IMR-90 (cell line): ENCODE data around the gene BCCIP. TPM values are rescaled to one million over a fixed set of nuclear protein-coding genes. Genes with fewer than 3 reads are reported as not detected.

ENCODE experiments used
- ATAC-seq: fragments of 200-7000 bp; cut with Tn5 transposase; 2 replicates; pipeline ENCODE4 v1.9.1; 2020; ENCODE audit warnings: low read depth, mild to moderate bottlenecking, moderate library complexity
- BruUV-seq: library from RNA; stranded (reverse); fragments of 400-500 nt; replicated peaks from 2 replicates; lab custom pipeline; 2021; lab: Mats Ljungman, UMichigan
- CTCF ChIA-PET: fragments of 300-600 bp; formaldehyde crosslinking; extraction: SDS; loops from one replicate; lab custom pipeline; 2021; ENCODE audit warnings: antibody characterized with exemption; lab: Yijun Ruan, JAX
- POLR2A ChIA-PET: fragments of 300-600 bp; sonication (Branson Sonifier 250); formaldehyde crosslinking; loops from one replicate; lab custom pipeline; 2022; ENCODE audit warnings: antibody characterized with exemption; ENCODE audit not compliant: unreplicated experiment; lab: Charles Lee
- DNase-seq: peaks from one replicate; pipeline ENCODE4 v3.0.0; 2013
- H2AFZ ChIP-seq: replicated peaks from 2 replicates; pipeline ENCODE3; 2013; ENCODE audit warnings: low read length, mild to moderate bottlenecking; ENCODE audit not compliant: poor library complexity
- H2AK5ac ChIP-seq: 2 replicates; pipeline ENCODE4 v1.6.1; 2013; ENCODE audit warnings: low read depth, low read length, inconsistent platforms
- H2AK9ac ChIP-seq: replicated peaks from 2 replicates; pipeline ENCODE3; 2013; ENCODE audit warnings: mild to moderate bottlenecking, low read depth, low read length, moderate library complexity; ENCODE audit not compliant: poor library complexity
- H2BK120ac ChIP-seq: 2 replicates; pipeline ENCODE4 v1.6.1; 2013; ENCODE audit warnings: low read depth, low read length, inconsistent platforms
- H2BK15ac ChIP-seq: 3 replicates; pipeline ENCODE4 v1.6.1; 2013; ENCODE audit warnings: low read depth, low read length, inconsistent platforms
- H2BK20ac ChIP-seq: 2 replicates; pipeline ENCODE4 v1.6.1; 2013; ENCODE audit warnings: low read depth, mild to moderate bottlenecking, inconsistent platforms, low read length, moderate library complexity
- H2BK5ac ChIP-seq: 2 replicates; pipeline ENCODE4 v1.6.1; 2013; ENCODE audit warnings: mild to moderate bottlenecking, low read depth, low read length, inconsistent platforms; ENCODE audit not compliant: poor library complexity, severe bottlenecking
- H3K14ac ChIP-seq: replicated peaks from 2 replicates; pipeline ENCODE4 v1.6.1; 2013; ENCODE audit warnings: low read depth, low read length, inconsistent platforms
- H3K18ac ChIP-seq: 2 replicates; pipeline ENCODE4 v1.6.1; 2013; ENCODE audit warnings: low read depth, low read length, control low read depth
- H3K23ac ChIP-seq: 2 replicates; pipeline ENCODE4 v1.6.1; 2013; ENCODE audit warnings: low read depth, low read length, inconsistent platforms
- H3K27ac ChIP-seq: 2 replicates; pipeline ENCODE4 v1.5.1; 2013; ENCODE audit warnings: mild to moderate bottlenecking, control low read depth, low read length; ENCODE audit not compliant: insufficient read depth
- H3K27me3 ChIP-seq: 2 replicates; pipeline ENCODE4 v1.6.1; 2013; ENCODE audit warnings: low read length; ENCODE audit not compliant: control insufficient read depth, insufficient read depth
- H3K36me3 ChIP-seq: 2 replicates; pipeline ENCODE4 v1.6.1; 2013; ENCODE audit warnings: low read length, mixed read lengths; ENCODE audit not compliant: control insufficient read depth, insufficient read depth
- H3K4ac ChIP-seq: 2 replicates; pipeline ENCODE4 v1.6.1; 2013; ENCODE audit warnings: low read depth, low read length, inconsistent platforms
- H3K4me1 ChIP-seq: 2 replicates; pipeline ENCODE4 v1.6.1; 2013; ENCODE audit warnings: low read length, mixed read lengths; ENCODE audit not compliant: control insufficient read depth, insufficient read depth
- H3K4me2 ChIP-seq: 2 replicates; pipeline ENCODE4 v1.6.1; 2013; ENCODE audit warnings: low read depth, mild to moderate bottlenecking, control low read depth, low read length, moderate library complexity
- H3K4me3 ChIP-seq: 2 replicates; pipeline ENCODE4 v1.5.1; 2013; ENCODE audit warnings: low read depth, mild to moderate bottlenecking, control low read depth, low read length, moderate library complexity; ENCODE audit not compliant: insufficient read depth
- H3K56ac ChIP-seq: 2 replicates; pipeline ENCODE4 v1.6.1; 2013; ENCODE audit warnings: low read length, inconsistent platforms; ENCODE audit not compliant: insufficient read depth; ENCODE audit errors: extremely low read depth
- H3K79me1 ChIP-seq, 2 experiments: 2 replicates each; pipeline ENCODE4 v1.6.1; 2013; ENCODE audit warnings: low read length in 2 of 2, inconsistent platforms in 1 of 2, low read depth in 1 of 2
- H3K9ac ChIP-seq: 2 replicates; pipeline ENCODE4 v1.6.1; 2013; ENCODE audit warnings: low read depth, low read length, control low read depth
- H3K9me1 ChIP-seq: 2 replicates; pipeline ENCODE4 v1.6.1; 2013; ENCODE audit warnings: low read length, inconsistent platforms; ENCODE audit not compliant: insufficient read depth
- H3K9me3 ChIP-seq: 2 replicates; pipeline ENCODE4 v1.6.1; 2013; ENCODE audit warnings: low read length; ENCODE audit not compliant: control insufficient read depth, insufficient read depth
- H4K20me1 ChIP-seq: 2 replicates; pipeline ENCODE4 v1.6.1; 2013; ENCODE audit warnings: low read length, inconsistent platforms; ENCODE audit not compliant: insufficient read depth
- H4K5ac ChIP-seq: 2 replicates; pipeline ENCODE4 v1.6.1; 2013; ENCODE audit warnings: mild to moderate bottlenecking, low read depth, low read length, control low read depth
- H4K8ac ChIP-seq, 2 experiments: 2 replicates each; pipeline ENCODE4 v1.6.1; 2013; ENCODE audit warnings: low read depth in 2 of 2, low read length in 2 of 2, control low read depth in 1 of 2, inconsistent platforms in 1 of 2
- H4K91ac ChIP-seq: 2 replicates; pipeline ENCODE4 v1.6.1; 2013; ENCODE audit warnings: low read depth, low read length, inconsistent platforms; ENCODE audit not compliant: insufficient read depth
- BHLHE40 ChIP-seq: fragments of 150-350 bp; IDR thresholded peaks from 2 replicates; pipeline ENCODE4 v1.6.1; 2016; ENCODE audit warnings: mild to moderate bottlenecking, low read depth, low read length
- FOS ChIP-seq: fragments of 150-350 bp; IDR thresholded peaks from 2 replicates; pipeline ENCODE4 v1.6.1; 2016; ENCODE audit warnings: low read depth, low read length
- POLR2A ChIP-seq: IDR thresholded peaks from 2 replicates; pipeline ENCODE4 v1.6.1; 2012; ENCODE audit warnings: mild to moderate bottlenecking, low read depth, low read length
- SMC3 ChIP-seq: fragments of 150-350 bp; IDR thresholded peaks from 2 replicates; pipeline ENCODE4 v1.6.1; 2016; ENCODE audit warnings: low read depth, mild to moderate bottlenecking, antibody characterized with exemption, low read length, moderate library complexity
- WGBS, 2 experiments: methylation state at CpG; one replicate each; pipeline versions ENCODE4 v1.1.5 to v1.1.7; 2013; ENCODE audit warnings: missing lambda C conversion rate in 2 of 2; ENCODE audit not compliant: insufficient read length in 1 of 2; ENCODE audit errors: extremely low coverage in 2 of 2; 5-methylcytosine and 5-hydroxymethylcytosine counted together
- dilution Hi-C: fragments of 300-500 bp; cut with HindIII; formaldehyde crosslinking; loops from one replicate; pipeline ENCODE4 v1.14.3; 2018; ENCODE audit warnings: low sequenced_read_pairs; ENCODE audit not compliant: unreplicated experiment
- in situ Hi-C: fragments of 300-500 bp; cut with MboI; formaldehyde crosslinking; loops from 3 replicates; pipeline ENCODE4 v1.14.3; 2019; ENCODE audit warnings: low sequenced_read_pairs, inconsistent platforms, mixed read lengths
- intact Hi-C: fragments of 100-400 bp; cut with micrococcal nuclease; formaldehyde crosslinking; loops from 2 replicates; pipeline ENCODE4 v1.10.0; 2022
- polyA plus RNA-seq, 3 experiments: library from polyadenylated mRNA; depleted of rRNA; stranded (reverse); fragments of >200 nt; gene quantifications; 2 replicates each; pipeline ENCODE4 v1.2.3, GENCODE V29; 2012; ENCODE audit warnings: low replicate concordance in 1 of 3
- total RNA-seq: library from RNA; depleted of rRNA; stranded (reverse); fragments of >200 nt; gene quantifications from 2 replicates; pipeline ENCODE4 v1.2.3, GENCODE V29; 2012
- TF ChIP-seq, protein P1 (sequence below): fragments of 150-350 bp; IDR thresholded peaks from 2 replicates; pipeline ENCODE4 v1.6.1; 2017; ENCODE audit warnings: mild to moderate bottlenecking, antibody characterized with exemption, low read length, low read depth

The BCCIP gene
- total and polyA plus RNA-seq, 2 of the 4 experiments (the other 2 are of a cell fraction), result 31.9 to 49.2 TPM

GRCh38 chr10:125840406-125840805 is 17.1 kb downstream of the BCCIP start (continued):
- TF ChIP-seq FOS, result no peak
- TF ChIP-seq SMC3, result no peak
- TF ChIP-seq POLR2A, result no peak
- TF ChIP-seq BHLHE40, result no peak

- in situ Hi-C loops, result no loop called here
- H2BK120ac ChIP-seq, result no peak overlapping the region
- no peak overlapping the region for H3K4ac ChIP-seq
- intact Hi-C loops, result no loop called here
- H2BK20ac ChIP-seq, result no peak overlapping the region
- ChIA-PET CTCF (no interaction called here), POLR2A (no interaction called here)
- no peak overlapping the region for H2BK5ac ChIP-seq
- 0 out of 2 replicates have a peak, but pooled peaks have one; percentile 21 for TF ChIP-seq FOS
- TF ChIP-seq, protein P1, sequence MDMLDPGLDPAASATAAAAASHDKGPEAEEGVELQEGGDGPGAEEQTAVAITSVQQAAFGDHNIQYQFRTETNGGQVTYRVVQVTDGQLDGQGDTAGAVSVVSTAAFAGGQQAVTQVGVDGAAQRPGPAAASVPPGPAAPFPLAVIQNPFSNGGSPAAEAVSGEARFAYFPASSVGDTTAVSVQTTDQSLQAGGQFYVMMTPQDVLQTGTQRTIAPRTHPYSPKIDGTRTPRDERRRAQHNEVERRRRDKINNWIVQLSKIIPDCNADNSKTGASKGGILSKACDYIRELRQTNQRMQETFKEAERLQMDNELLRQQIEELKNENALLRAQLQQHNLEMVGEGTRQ, result no peak
- H3K4me3 ChIP-seq, result no peak overlapping the region
- H3K27ac ChIP-seq, result no peak overlapping the region
- dilution Hi-C loops, result no loop called here
- H3K9me3 ChIP-seq, result no peaks in the 10 kb centered on the region
- H4K91ac ChIP-seq, result no peak overlapping the region
- H3K23ac ChIP-seq, result no peak overlapping the region
- H3K56ac ChIP-seq, result no peak overlapping the region
- no peak overlapping the region for H3K18ac ChIP-seq
- no peak overlapping the region for H2AK5ac ChIP-seq
- H4K20me1 ChIP-seq, result peaks cover 4% of the 10 kb centered on the region; the same call in 1 of the 2 replicates
- no peak overlapping the region for H2AFZ ChIP-seq
- H3K36me3 ChIP-seq, result peaks cover 50% of the 10 kb centered on the region
- peaks cover 2% of the 10 kb centered on the region for H3K4me1 ChIP-seq
- H4K8ac ChIP-seq, result no peak overlapping the region
- H2BK15ac ChIP-seq, result no peak overlapping the region
- H3K14ac ChIP-seq, result no peak overlapping the region
- peak; percentile 51 for DNase-seq
- H3K9ac ChIP-seq, result no peak overlapping the region
- H3K9me1 ChIP-seq, result peaks cover 6% of the 10 kb centered on the region; the same call in 1 of the 2 replicates
- H3K27me3 ChIP-seq, result no peaks in the 10 kb centered on the region
- no CpG with 5 or more reads among the region's 3 CpGs for WGBS, 2 experiments
- peak; percentile 74 for ATAC-seq
- BruUV-seq, result no TSS peak
- no peak overlapping the region for H4K5ac ChIP-seq
- H3K4me2 ChIP-seq, result no peak overlapping the region
- no peaks in the 10 kb centered on the region; a peak in 1 of 4 replicates for H3K79me1 ChIP-seq
- H2AK9ac ChIP-seq, result no peak overlapping the region
These were observed 17.6 kb downstream of the BCCIP start for GRCh38 chr10:125840955-125841354.
